Vagina (tissue), 2 donors: ENCODE data around the gene EPAS1.
"Not testable (repeated sequence)": the region's sequence is repeated elsewhere in the genome, so short reads cannot be mapped to it uniquely, and the experiment has no call there.

Source experiments
- POLR2A ChIP-seq, 2 donors: fragments of 450-650 bp; IDR thresholded peaks; one replicate each; pipeline ENCODE4 v1.6.1; 2017; ENCODE audit warnings: antibody characterized with exemption in 2 of 2, mild to moderate bottlenecking in 2 of 2, moderate library complexity in 2 of 2
- TF ChIP-seq, protein P1 (sequence below), 3 experiments: fragments of 450-650 bp in 2 of 3; fragments of 200-600 bp in 1 of 3; sonication (generic) in 1 of 3; IDR thresholded peaks; one replicate each; pipeline ENCODE4 v1.5.1; 2017 to 2019; ENCODE audit warnings: antibody characterized with exemption in 3 of 3, mild to moderate bottlenecking in 2 of 3, moderate library complexity in 2 of 3

DNA sequence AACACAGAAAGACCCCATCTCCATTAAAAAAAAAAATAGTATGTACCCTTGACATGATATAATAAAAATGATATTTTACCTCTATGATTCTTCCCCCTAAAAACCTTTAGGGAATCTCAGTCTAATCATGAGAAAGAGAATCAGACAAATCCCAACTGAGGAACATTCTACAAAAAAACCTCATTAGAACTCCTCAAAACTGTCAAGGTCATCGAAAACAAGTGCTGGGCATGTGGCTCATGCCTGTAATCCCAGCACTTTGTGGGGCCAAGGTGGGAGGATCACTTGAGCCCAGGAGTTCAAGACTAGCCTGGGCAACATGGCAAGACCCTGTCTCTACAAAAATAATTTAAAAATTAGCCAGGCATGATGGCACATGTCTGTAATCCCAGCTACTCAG is 98.5 kb downstream of the EPAS1 start:
- TF ChIP-seq, protein P1, sequence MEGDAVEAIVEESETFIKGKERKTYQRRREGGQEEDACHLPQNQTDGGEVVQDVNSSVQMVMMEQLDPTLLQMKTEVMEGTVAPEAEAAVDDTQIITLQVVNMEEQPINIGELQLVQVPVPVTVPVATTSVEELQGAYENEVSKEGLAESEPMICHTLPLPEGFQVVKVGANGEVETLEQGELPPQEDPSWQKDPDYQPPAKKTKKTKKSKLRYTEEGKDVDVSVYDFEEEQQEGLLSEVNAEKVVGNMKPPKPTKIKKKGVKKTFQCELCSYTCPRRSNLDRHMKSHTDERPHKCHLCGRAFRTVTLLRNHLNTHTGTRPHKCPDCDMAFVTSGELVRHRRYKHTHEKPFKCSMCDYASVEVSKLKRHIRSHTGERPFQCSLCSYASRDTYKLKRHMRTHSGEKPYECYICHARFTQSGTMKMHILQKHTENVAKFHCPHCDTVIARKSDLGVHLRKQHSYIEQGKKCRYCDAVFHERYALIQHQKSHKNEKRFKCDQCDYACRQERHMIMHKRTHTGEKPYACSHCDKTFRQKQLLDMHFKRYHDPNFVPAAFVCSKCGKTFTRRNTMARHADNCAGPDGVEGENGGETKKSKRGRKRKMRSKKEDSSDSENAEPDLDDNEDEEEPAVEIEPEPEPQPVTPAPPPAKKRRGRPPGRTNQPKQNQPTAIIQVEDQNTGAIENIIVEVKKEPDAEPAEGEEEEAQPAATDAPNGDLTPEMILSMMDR (IDR thresholded peaks at IDR 0.05) = not testable (repeated sequence)
- not testable (repeated sequence) for TF ChIP-seq POLR2A (IDR thresholded peaks at IDR 0.05)
